ENCODE results near the gene C10orf105.

Gene C10orf105

GRCh38 chr10:71671994-71672946 lies 47.3 kb downstream of the C10orf105 start:
- DNase-seq = no peak

- peak; percentile 5 for DNase-seq
Measured at GRCh38 chr10:71667387-71667752, 52.2 kb downstream of the C10orf105 start.

DNA sequence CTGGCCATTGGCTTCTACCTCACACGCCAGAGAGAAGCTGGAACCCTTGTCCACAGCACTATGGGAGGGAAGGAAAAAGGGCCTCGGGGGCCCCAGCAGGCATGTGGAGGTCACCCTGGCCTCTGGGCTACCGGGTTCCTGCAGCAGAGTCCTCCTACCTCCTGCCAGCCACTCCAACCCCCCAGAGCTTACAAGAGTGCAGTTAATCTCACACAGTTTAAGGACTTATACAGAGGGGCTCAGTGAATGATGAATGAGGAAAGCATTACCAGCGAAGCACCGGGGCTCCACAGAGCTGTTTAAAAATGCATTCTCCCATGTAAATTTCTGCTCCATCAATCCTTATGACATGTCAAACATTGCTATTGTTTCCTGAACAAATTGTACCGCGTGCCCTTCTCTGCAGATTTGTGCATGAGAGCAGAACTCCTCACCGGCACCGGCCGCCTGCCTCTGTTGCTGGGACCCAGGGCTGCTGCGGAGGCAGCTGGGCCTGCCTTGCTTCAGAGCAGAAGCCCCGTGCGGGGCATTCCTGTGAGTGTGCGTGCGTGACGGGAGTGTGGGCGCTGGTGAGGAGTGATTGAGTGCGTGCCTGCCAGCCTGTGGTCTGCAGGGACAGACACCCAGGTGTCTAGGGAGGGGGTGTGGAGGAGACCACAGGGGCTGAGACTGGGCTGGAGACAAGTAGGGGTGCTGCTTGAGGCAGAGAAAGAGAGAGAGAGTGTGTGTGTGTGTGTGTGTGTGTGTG lies 52.8 kb downstream of the C10orf105 start:
- no peak for DNase-seq

- DNase-seq = no peak
Measured at GRCh38 chr10:71665456-71665855, 54.1 kb downstream of the C10orf105 start.

GRCh38 chr10:71664585-71664984 lies 55.0 kb downstream of the C10orf105 start:
- no peak for DNase-seq

DNA sequence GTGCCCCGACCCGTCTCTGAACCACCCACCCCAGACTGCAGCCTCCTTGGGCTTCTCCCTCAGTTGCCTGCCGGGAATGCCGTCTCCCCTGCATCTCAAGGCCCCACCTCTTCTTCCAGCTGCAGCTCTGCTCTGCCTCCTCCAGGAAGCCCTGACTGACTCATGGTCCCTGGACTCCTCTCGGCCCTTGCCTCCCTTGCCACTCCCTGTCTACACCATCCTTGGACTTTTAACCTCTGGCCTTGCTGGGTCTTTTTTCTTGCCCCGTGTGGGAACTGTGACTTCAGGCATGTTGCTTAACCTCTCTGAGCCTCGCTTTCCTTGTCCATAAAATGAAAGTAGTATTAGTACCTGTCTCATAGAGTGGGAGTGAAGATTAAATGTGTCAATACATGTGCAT lies 56.3 kb downstream of the C10orf105 start:
- no peak for DNase-seq

- DNase-seq = no peak
Measured at GRCh38 chr10:71661779-71662336, 57.7 kb downstream of the C10orf105 start.

Measured in CD4-positive, alpha-beta T cell treated with Interleukin-6 for 4 hours (primary cell).